Skeletal muscle satellite cell (primary cell): ENCODE measurements around the gene ZNF385B.

ENCODE experiments used
- H3K27me3 ChIP-seq: 2 replicates; pipeline ENCODE4 v1.7.0; 2013; ENCODE audit warnings: low read length; ENCODE audit not compliant: control insufficient read depth, insufficient read depth
- H3K36me3 ChIP-seq: 2 replicates; pipeline ENCODE4 v1.7.0; 2013; ENCODE audit warnings: mild to moderate bottlenecking, control low read depth, low read length; ENCODE audit not compliant: insufficient read depth
- H3K4me1 ChIP-seq: 2 replicates; pipeline ENCODE4 v1.7.0; 2013; ENCODE audit warnings: low read length; ENCODE audit not compliant: control insufficient read depth, insufficient read depth
- H3K4me2 ChIP-seq: 2 replicates; pipeline ENCODE4 v1.7.0; 2013; ENCODE audit warnings: mild to moderate bottlenecking, low read length
- H3K4me3 ChIP-seq: 2 replicates; pipeline ENCODE4 v1.7.0; 2013; ENCODE audit warnings: low read length
- H3K9ac ChIP-seq: 2 replicates; pipeline ENCODE4 v1.7.0; 2013; ENCODE audit warnings: mild to moderate bottlenecking, low read depth, low read length, moderate library complexity
- H3K9me3 ChIP-seq: replicated peaks from 2 replicates; pipeline ENCODE4 v1.7.0; 2013; ENCODE audit warnings: mild to moderate bottlenecking, control low read depth, low read length

ZNF385B gene

GRCh38 chr2:179882851-179883806 lies 21.7 kb upstream of the ZNF385B start:
- no peaks in the 10 kb centered on the region for H3K9me3 ChIP-seq
- H3K9ac ChIP-seq = no peak overlapping the region
- no peaks in the 10 kb centered on the region for H3K36me3 ChIP-seq
- peaks cover 3% of the 10 kb centered on the region for H3K27me3 ChIP-seq
- H3K4me3 ChIP-seq = no peak overlapping the region
- H3K4me2 ChIP-seq = no peak overlapping the region
- H3K4me1 ChIP-seq = no peaks in the 10 kb centered on the region

GRCh38 chr2:179877601-179878364 lies 16.4 kb upstream of the ZNF385B start:
- Histone ChIP-seq H3K9ac (no peak overlapping the region), H3K36me3 (no peaks in the 10 kb centered on the region), H3K9me3 (no peaks in the 10 kb centered on the region), H3K4me3 (no peak overlapping the region), H3K4me1 (no peaks in the 10 kb centered on the region), H3K27me3 (peaks cover 3% of the 10 kb centered on the region), H3K4me2 (no peak overlapping the region)

GRCh38 chr2:179876266-179876665 lies 14.9 kb upstream of the ZNF385B start:
- no peaks in the 10 kb centered on the region for H3K36me3 ChIP-seq
- H3K27me3 ChIP-seq = peaks cover 5% of the 10 kb centered on the region
- H3K4me1 ChIP-seq = no peaks in the 10 kb centered on the region
- H3K9ac ChIP-seq = no peak overlapping the region
- no peaks in the 10 kb centered on the region for H3K9me3 ChIP-seq
- no peak overlapping the region for H3K4me3 ChIP-seq
- H3K4me2 ChIP-seq = no peak overlapping the region

- Histone ChIP-seq H3K27me3 (peaks cover 5% of the 10 kb centered on the region), H3K4me3 (no peak overlapping the region), H3K9ac (no peak overlapping the region), H3K4me2 (no peak overlapping the region), H3K9me3 (no peaks in the 10 kb centered on the region), H3K36me3 (no peaks in the 10 kb centered on the region), H3K4me1 (no peaks in the 10 kb centered on the region)
Measured at GRCh38 chr2:179875864-179876263, 14.5 kb upstream of the ZNF385B start.

GRCh38 chr2:179862898-179863458 lies 1.6 kb upstream of the ZNF385B start:
- Histone ChIP-seq H3K36me3 (no peaks in the 10 kb centered on the region), H3K4me2 (no peak overlapping the region), H3K4me3 (no peak overlapping the region), H3K9ac (no peak overlapping the region), H3K27me3 (peaks cover 57% of the 10 kb centered on the region), H3K4me1 (peaks cover 7% of the 10 kb centered on the region), H3K9me3 (no peaks in the 10 kb centered on the region)

GRCh38 chr2:179861027-179861415 lies 391 bp downstream of the ZNF385B start:
- H3K27me3 ChIP-seq = peaks cover 70% of the 10 kb centered on the region
- H3K4me2 ChIP-seq = peak overlapping the region; percentile 99
- H3K4me3 ChIP-seq = peak overlapping the region; percentile 76
- no peaks in the 10 kb centered on the region for H3K9me3 ChIP-seq
- no peak overlapping the region for H3K9ac ChIP-seq
- H3K36me3 ChIP-seq = no peaks in the 10 kb centered on the region
- H3K4me1 ChIP-seq = peaks cover 7% of the 10 kb centered on the region

- H3K36me3 ChIP-seq = no peaks in the 10 kb centered on the region
- no peak overlapping the region for H3K9ac ChIP-seq
- peaks cover 70% of the 10 kb centered on the region for H3K27me3 ChIP-seq
- H3K4me3 ChIP-seq = peak overlapping the region; percentile 76
- H3K4me2 ChIP-seq = peak overlapping the region; percentile 99
- H3K4me1 ChIP-seq = peaks cover 7% of the 10 kb centered on the region
- H3K9me3 ChIP-seq = no peaks in the 10 kb centered on the region
Measured at GRCh38 chr2:179860255-179861026, 971 bp downstream of the ZNF385B start.

GRCh38 chr2:179859523-179859922 lies 1.9 kb downstream of the ZNF385B start:
- no peaks in the 10 kb centered on the region for H3K36me3 ChIP-seq
- no peaks in the 10 kb centered on the region for H3K9me3 ChIP-seq
- no peak overlapping the region for H3K4me3 ChIP-seq
- H3K4me1 ChIP-seq = peaks cover 7% of the 10 kb centered on the region
- H3K27me3 ChIP-seq = peaks cover 70% of the 10 kb centered on the region
- H3K9ac ChIP-seq = no peak overlapping the region
- H3K4me2 ChIP-seq = no peak overlapping the region

GRCh38 chr2:179857236-179857635 lies 4.2 kb downstream of the ZNF385B start:
- peaks cover 7% of the 10 kb centered on the region for H3K4me1 ChIP-seq
- H3K9me3 ChIP-seq = no peaks in the 10 kb centered on the region
- H3K4me2 ChIP-seq = no peak overlapping the region
- no peak overlapping the region for H3K4me3 ChIP-seq
- no peak overlapping the region for H3K9ac ChIP-seq
- H3K27me3 ChIP-seq = peaks cover 52% of the 10 kb centered on the region
- H3K36me3 ChIP-seq = no peaks in the 10 kb centered on the region

GRCh38 chr2:179856205-179856604 lies 5.2 kb downstream of the ZNF385B start:
- Histone ChIP-seq H3K27me3 (peaks cover 44% of the 10 kb centered on the region), H3K4me3 (no peak overlapping the region), H3K9ac (no peak overlapping the region), H3K36me3 (no peaks in the 10 kb centered on the region), H3K4me2 (no peak overlapping the region), H3K9me3 (no peaks in the 10 kb centered on the region), H3K4me1 (peaks cover 7% of the 10 kb centered on the region)

- Histone ChIP-seq H3K9me3 (no peaks in the 10 kb centered on the region), H3K4me1 (peaks cover 4% of the 10 kb centered on the region), H3K36me3 (no peaks in the 10 kb centered on the region), H3K9ac (no peak overlapping the region), H3K4me2 (no peak overlapping the region), H3K27me3 (peaks cover 41% of the 10 kb centered on the region), H3K4me3 (no peak overlapping the region)
Measured at GRCh38 chr2:179855673-179856072, 5.7 kb downstream of the ZNF385B start.
